Stomach (tissue), 19 donors: Measurements from ENCODE around the gene DBET. TPM values are rescaled to one million over a fixed set of nuclear protein-coding genes. Genes with fewer than 3 reads are reported as not detected.
A peak's percentile ranks its signal among the peaks of the same experiment; 100 is the strongest.
"Not testable (repeated sequence)": the region's sequence is repeated elsewhere in the genome, so short reads cannot be mapped to it uniquely, and the experiment has no call there.

Experiments used
- DNase-seq, 2 donors: peaks; one replicate each; pipeline versions ENCODE4 v3.0.0 to v3.0.0-alpha.2; 2013 to 2019
- H3K27ac ChIP-seq, 5 donors: fragments of 200-600 bp in 4 of 5; sonication (generic) in 4 of 5; one replicate each; pipeline ENCODE4 v1.5.1; 2013 to 2019; ENCODE audit warnings: mild to moderate bottlenecking in 1 of 5, moderate library complexity in 1 of 5
- H3K27me3 ChIP-seq, 3 donors: fragments of 200-600 bp; sonication (generic); one replicate each; pipeline ENCODE4 v1.5.1; 2017 to 2019; ENCODE audit warnings: mixed run types in 1 of 3
- H3K36me3 ChIP-seq, 4 donors: fragments of 200-600 bp; sonication (generic); 1 replicate in 3 of 4; 2 replicates in 1 of 4; pipeline ENCODE4 v1.5.1; 2016 to 2019
- H3K4me1 ChIP-seq, 4 donors: fragments of 200-600 bp; sonication (generic); one replicate each; pipeline ENCODE4 v1.5.1; 2016 to 2019
- H3K4me3 ChIP-seq, 4 donors: fragments of 200-600 bp; sonication (generic) in 3 of 4; one replicate each; pipeline ENCODE4 v1.5.1; 2016 to 2019; ENCODE audit warnings: mild to moderate bottlenecking in 1 of 4
- H3K9me3 ChIP-seq, 4 donors: fragments of 200-600 bp; sonication (generic); one replicate each; pipeline ENCODE4 v1.5.1; 2016 to 2019
- CTCF ChIP-seq, 7 experiments: fragments of 450-650 bp in 4 of 7; fragments of 200-600 bp in 3 of 7; sonication (generic) in 3 of 7; IDR thresholded peaks; one replicate each; pipeline ENCODE4 v1.5.1; 2016 to 2019; ENCODE audit warnings: antibody characterized with exemption in 7 of 7, control low read depth in 2 of 7, mild to moderate bottlenecking in 1 of 7
- EP300 ChIP-seq: sonication (generic); formaldehyde crosslinking; IDR thresholded peaks from one replicate; pipeline ENCODE4 v1.6.1; 2017; ENCODE audit warnings: antibody characterized with exemption
- POLR2A ChIP-seq, 4 donors: fragments of 450-650 bp; IDR thresholded peaks; one replicate each; pipeline ENCODE4 v1.6.1; 2016; ENCODE audit warnings: antibody characterized with exemption in 4 of 4, control low read depth in 2 of 4, mild to moderate bottlenecking in 1 of 4, moderate library complexity in 1 of 4
- POLR2AphosphoS5 ChIP-seq, 3 donors: sonication (generic); formaldehyde crosslinking; IDR thresholded peaks; one replicate each; pipeline ENCODE4 v1.6.1; 2016; ENCODE audit warnings: antibody characterized with exemption in 3 of 3
- WGBS, 5 donors: extraction: QIAGEN DNeasy Blood & Tissue Kit in 3 of 5; methylation state at CpG; one replicate each; pipeline versions ENCODE4 v1.1.5 to v1.1.7; 2013 to 2018; 5-methylcytosine and 5-hydroxymethylcytosine counted together
- intact Hi-C: fragments of 100-400 bp; cut with DNase I; formaldehyde crosslinking; loops from one replicate; pipeline ENCODE4 v1.15.1; 2023; ENCODE audit warnings: low total_unique reads
- long read RNA-seq, 10 donors: transcript quantifications; one replicate each; lab custom pipeline, GENCODE V29; 2026
- polyA plus RNA-seq, 3 donors: library from polyadenylated mRNA; stranded (reverse); fragments of 200-250 nt; gene quantifications; one replicate each; pipeline ENCODE4 v1.2.3, GENCODE V29; 2013
- total RNA-seq, 5 donors: library from RNA; depleted of rRNA; stranded (reverse); fragments of >200 nt; gene quantifications; one replicate each; pipeline versions ENCODE4 v1.1.0 to v1.2.3, GENCODE V29; 2014 to 2016
- donor health status: healthy with polysubstance abuse.
- donor health status: Bipolar disorder and iron deficiency.
- donor health status: healthy.

DBET gene
- total RNA-seq, result not detected
- not detected for polyA plus RNA-seq
- long read RNA-seq, donor 1, result 0 reads
- long read RNA-seq, donor 2, result 0 reads
- long read RNA-seq, donor 3, result 0 reads
- long read RNA-seq, donor 4, result 0 reads
- long read RNA-seq, donor 5, result 0 reads
- long read RNA-seq, donor 6, result 0 reads
- long read RNA-seq, donor 7, result 0 reads
- long read RNA-seq, donor 8, result 0 reads
- long read RNA-seq, donor 9, result 0 reads
- long read RNA-seq, donor 10, result 0 reads

- H3K9me3 ChIP-seq, H3K4me3 ChIP-seq, DNase-seq, H3K27ac ChIP-seq, H3K4me1 ChIP-seq, intact Hi-C loops, H3K36me3 ChIP-seq: not testable (repeated sequence)
- WGBS, 5 donors, result 22 to 46% (median 29%) methylated on average over 2 of the region's 2 CpGs; no CpG with 5 or more reads in 1 of the 5 donors
- H3K27me3 ChIP-seq, result peaks cover 0 to 14% (median 0%) of the 10 kb centered on the region in 3 donors
Observed at GRCh38 chr4:190064342-190064741, at the start of gene DBET. DBET (plus strand) TSS chr4:190064502.

GRCh38 chr4:190014771-190015537, 49.3 kb upstream of the DBET start:
- Histone ChIP-seq H3K9me3 (no peaks in the 10 kb centered on the region), H3K27ac (no peak overlapping the region), H3K4me1 (peaks cover 7 to 47% (median 28%) of the 10 kb centered on the region in 4 donors), H3K4me3 (peak overlapping the region; percentile 15 to 37 (median 20)), H3K36me3 (no peaks in the 10 kb centered on the region), H3K27me3 (peaks cover 22 to 90% (median 63%) of the 10 kb centered on the region in 3 donors)
- no peak for TF ChIP-seq EP300
- no peak for TF ChIP-seq POLR2A (IDR thresholded peaks at IDR 0.05)
- TF ChIP-seq POLR2AphosphoS5 (IDR thresholded peaks at IDR 0.05), result no peak
- TF ChIP-seq CTCF (IDR thresholded peaks at IDR 0.05), result no peak
- DNase-seq, result peak in 1 of 2 donors; percentile 29
- 5 to 12% (median 10%) methylated on average over 25 to 75 of the region's 76 CpGs for WGBS, 5 donors
- intact Hi-C loops, result no loop called here

GRCh38 chr4:190015538-190016368, 48.5 kb upstream of the DBET start:
- Histone ChIP-seq H3K4me3 (peak overlapping the region in 2 of 4 donors; percentile 21 to 37), H3K36me3 (no peaks in the 10 kb centered on the region), H3K4me1 (peaks cover 7 to 55% (median 32%) of the 10 kb centered on the region in 4 donors), H3K27ac (no peak overlapping the region), H3K9me3 (no peaks in the 10 kb centered on the region), H3K27me3 (peaks cover 22 to 93% (median 71%) of the 10 kb centered on the region in 3 donors)
- WGBS, 5 donors, result 9 to 16% (median 15%) methylated on average over 27 to 43 of the region's 43 CpGs
- intact Hi-C loops, result no loop called here
- TF ChIP-seq POLR2AphosphoS5 (IDR thresholded peaks at IDR 0.05), result no peak
- no peak for TF ChIP-seq CTCF (IDR thresholded peaks at IDR 0.05)
- no peak for TF ChIP-seq EP300
- TF ChIP-seq POLR2A (IDR thresholded peaks at IDR 0.05), result no peak
- no peak for DNase-seq

- intact Hi-C loops, result no loop called here
- Histone ChIP-seq H3K27ac (no peak overlapping the region), H3K9me3 (no peaks in the 10 kb centered on the region), H3K27me3 (peaks cover 22 to 100% (median 79%) of the 10 kb centered on the region in 3 donors), H3K4me1 (peaks cover 7 to 64% (median 40%) of the 10 kb centered on the region in 4 donors), H3K4me3 (peak overlapping the region in 1 of 4 donors; percentile 13), H3K36me3 (no peaks in the 10 kb centered on the region)
- peak in 1 of 2 donors; percentile 1 for DNase-seq
- no peak for TF ChIP-seq EP300
- no peak for TF ChIP-seq CTCF (IDR thresholded peaks at IDR 0.05)
- TF ChIP-seq POLR2A (IDR thresholded peaks at IDR 0.05), result no peak
- no peak for TF ChIP-seq POLR2AphosphoS5 (IDR thresholded peaks at IDR 0.05)
- WGBS, 5 donors, result 17 to 20% (median 19%) methylated on average over 24 to 43 of the region's 43 CpGs
Observed at GRCh38 chr4:190016369-190017289, 47.7 kb upstream of the DBET start.
